ENCODE data around the gene GPR137C.

The GPR137C gene

GRCh38 chr14:52552063-52552988, at the start of gene GPR137C, which contains the start of gene TXNDC16:
Gene GPR137C, plus strand, starts transcription at chr14:52552836. Its CDS starts 312 bp downstream, at chr14:52553148.
Gene TXNDC16, minus strand, starts transcription at chr14:52552505. Its CDS starts 8,948 bp downstream, at chr14:52543557.
- H3K36me3 Mint-ChIP-seq = peaks cover 16% of the 10 kb centered on the region
- peak within 1 kb of the TSS; percentile 89 for H3K27ac Mint-ChIP-seq
- H3K9me3 Mint-ChIP-seq = no peaks in the 10 kb centered on the region
- peak; percentile 100 for DNase-seq
- CTCF ChIA-PET = interaction anchor here (1.0 to 1.5 kb wide), 4 partner anchors 9 to 252 kb away, joined by 3 to 4 read pairs (median 3); no protein-coding TSS in a partner anchor
- peaks cover 9% of the 10 kb centered on the region for H3K27me3 Mint-ChIP-seq
- H3K4me3 Mint-ChIP-seq = peak within 1 kb of the TSS; percentile 92
- peaks cover 39% of the 10 kb centered on the region for H3K4me1 Mint-ChIP-seq

GRCh38 chr14:52513249-52513648, 39.4 kb upstream of the GPR137C start:
- Mint-ChIP-seq H3K36me3 (peaks cover 12% of the 10 kb centered on the region), H3K9me3 (peaks cover under 1% of the 10 kb centered on the region), H3K4me1 (no peaks in the 10 kb centered on the region), H3K27ac (no peak overlapping the region), H3K27me3 (no peaks in the 10 kb centered on the region), H3K4me3 (no peak overlapping the region)
- CTCF ChIA-PET = no interaction called here
- DNase-seq = no peak

- H3K4me3 Mint-ChIP-seq = no peak overlapping the region
- H3K36me3 Mint-ChIP-seq = peaks cover 4% of the 10 kb centered on the region
- CTCF ChIA-PET = no interaction called here
- DNase-seq = no peak
- H3K4me1 Mint-ChIP-seq = no peaks in the 10 kb centered on the region
- H3K27me3 Mint-ChIP-seq = no peaks in the 10 kb centered on the region
- H3K9me3 Mint-ChIP-seq = no peaks in the 10 kb centered on the region
- no peak overlapping the region for H3K27ac Mint-ChIP-seq
Observed at GRCh38 chr14:52514046-52514811, 38.4 kb upstream of the GPR137C start.

DNA sequence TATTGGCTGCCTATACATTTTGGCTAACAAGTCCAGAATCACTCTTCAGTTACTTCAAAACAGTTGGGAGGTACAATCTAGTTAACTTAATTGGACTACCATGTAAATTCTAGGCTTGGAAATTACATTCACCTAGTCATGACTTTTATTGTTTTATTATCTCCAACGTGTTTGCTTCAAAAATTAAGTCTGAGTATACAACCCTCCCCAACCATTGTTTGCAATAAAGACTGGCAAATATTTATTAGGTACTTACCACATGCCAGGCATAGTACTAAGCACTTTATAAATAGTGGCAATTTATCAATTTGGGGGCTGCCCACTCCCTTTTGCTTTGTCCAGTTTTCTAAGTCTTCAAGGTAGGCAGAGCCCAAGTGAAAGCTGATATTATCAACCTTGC, 30.6 kb upstream of the GPR137C start:
- no peak overlapping the region for H3K27ac Mint-ChIP-seq
- H3K27me3 Mint-ChIP-seq = no peaks in the 10 kb centered on the region
- H3K4me3 Mint-ChIP-seq = no peak overlapping the region
- DNase-seq = no peak
- H3K4me1 Mint-ChIP-seq = no peaks in the 10 kb centered on the region
- CTCF ChIA-PET = no interaction called here
- H3K36me3 Mint-ChIP-seq = peaks cover 14% of the 10 kb centered on the region
- no peaks in the 10 kb centered on the region for H3K9me3 Mint-ChIP-seq

DNA sequence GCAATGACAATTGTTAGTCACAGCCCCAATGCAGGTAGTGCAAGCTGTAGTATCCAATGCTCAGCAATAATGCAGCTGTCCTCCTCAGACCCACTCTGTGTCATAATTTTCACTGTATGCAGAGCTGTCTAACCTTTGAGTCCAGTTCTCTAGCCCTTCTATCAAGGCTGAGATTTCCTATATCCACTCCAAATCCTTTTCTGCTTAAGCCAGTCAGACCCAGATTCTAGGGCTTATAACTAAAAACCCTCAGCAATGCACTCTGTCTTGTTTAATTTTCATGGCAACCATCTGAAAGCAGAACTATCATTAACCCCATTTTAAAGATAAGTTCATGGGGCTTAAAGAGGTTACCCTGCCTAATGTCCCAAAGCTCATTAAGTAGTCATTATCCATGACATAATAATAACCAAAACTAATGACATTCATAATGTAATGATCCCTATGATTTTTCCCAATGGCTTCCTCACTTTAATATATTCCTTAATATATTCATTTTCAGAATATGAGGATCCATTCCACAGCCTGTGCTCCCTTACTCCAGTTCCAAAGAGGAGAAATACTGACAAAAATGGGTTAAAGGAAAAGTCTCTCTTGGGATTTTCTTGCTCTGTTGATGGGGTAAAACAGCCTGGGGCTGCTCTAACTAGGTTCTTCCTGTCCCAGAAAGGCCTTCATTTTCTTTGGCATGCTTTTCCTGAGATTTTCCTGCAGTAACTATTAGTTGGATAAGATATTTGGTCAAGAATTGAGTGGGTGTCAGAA, 29.9 kb upstream of the GPR137C start:
- H3K27ac Mint-ChIP-seq = no peak overlapping the region
- no peaks in the 10 kb centered on the region for H3K27me3 Mint-ChIP-seq
- peaks cover 18% of the 10 kb centered on the region for H3K36me3 Mint-ChIP-seq
- CTCF ChIA-PET = no interaction called here
- no peaks in the 10 kb centered on the region for H3K4me1 Mint-ChIP-seq
- no peak for DNase-seq
- no peak overlapping the region for H3K4me3 Mint-ChIP-seq
- H3K9me3 Mint-ChIP-seq = no peaks in the 10 kb centered on the region

DNA sequence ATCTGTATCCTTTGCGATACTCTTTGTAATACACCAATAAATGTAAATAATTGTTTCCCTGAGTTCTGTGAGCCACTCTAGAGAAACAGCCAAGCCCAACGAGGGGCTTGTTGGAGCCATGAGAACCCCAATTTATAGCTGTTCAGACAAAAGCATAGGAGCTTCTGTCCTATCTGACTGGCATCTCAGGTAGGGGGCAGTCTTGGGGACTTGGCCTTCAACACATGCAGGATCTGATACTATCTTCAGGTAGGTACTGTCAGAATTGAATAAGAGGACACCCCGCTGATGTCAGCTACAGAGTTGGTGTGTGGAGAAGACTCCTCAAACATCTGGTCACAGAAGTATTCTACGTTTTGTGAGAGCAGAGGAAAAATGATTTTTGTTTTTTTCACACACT, 25.6 kb upstream of the GPR137C start:
- Mint-ChIP-seq H3K27ac (no peak overlapping the region), H3K36me3 (peaks cover 14% of the 10 kb centered on the region)

GRCh38 chr14:52531481-52531880, 21.2 kb upstream of the GPR137C start:
- peaks cover 38% of the 10 kb centered on the region for H3K36me3 Mint-ChIP-seq
- H3K27me3 Mint-ChIP-seq = no peaks in the 10 kb centered on the region
- H3K4me3 Mint-ChIP-seq = no peak overlapping the region
- no peaks in the 10 kb centered on the region for H3K4me1 Mint-ChIP-seq
- H3K27ac Mint-ChIP-seq = no peak overlapping the region
- CTCF ChIA-PET = no interaction called here
- H3K9me3 Mint-ChIP-seq = peaks cover 3% of the 10 kb centered on the region
- no peak for DNase-seq

More for the DNA sequence above, 25.6 kb upstream of the GPR137C start:
- no peaks in the 10 kb centered on the region for H3K27me3 Mint-ChIP-seq
- peaks cover 3% of the 10 kb centered on the region for H3K9me3 Mint-ChIP-seq
- H3K4me1 Mint-ChIP-seq = no peaks in the 10 kb centered on the region
- H3K4me3 Mint-ChIP-seq = no peak overlapping the region
- no peak for DNase-seq
- CTCF ChIA-PET = no interaction called here

- H3K36me3 Mint-ChIP-seq = peaks cover 60% of the 10 kb centered on the region
- no peaks in the 10 kb centered on the region for H3K9me3 Mint-ChIP-seq
- peaks cover 9% of the 10 kb centered on the region for H3K4me1 Mint-ChIP-seq
- no peak overlapping the region for H3K4me3 Mint-ChIP-seq
- no peak for DNase-seq
- H3K27ac Mint-ChIP-seq = no peak overlapping the region
- CTCF ChIA-PET = no interaction called here
- no peaks in the 10 kb centered on the region for H3K27me3 Mint-ChIP-seq
Observed at GRCh38 chr14:52536269-52536668, 16.4 kb upstream of the GPR137C start.

DNA sequence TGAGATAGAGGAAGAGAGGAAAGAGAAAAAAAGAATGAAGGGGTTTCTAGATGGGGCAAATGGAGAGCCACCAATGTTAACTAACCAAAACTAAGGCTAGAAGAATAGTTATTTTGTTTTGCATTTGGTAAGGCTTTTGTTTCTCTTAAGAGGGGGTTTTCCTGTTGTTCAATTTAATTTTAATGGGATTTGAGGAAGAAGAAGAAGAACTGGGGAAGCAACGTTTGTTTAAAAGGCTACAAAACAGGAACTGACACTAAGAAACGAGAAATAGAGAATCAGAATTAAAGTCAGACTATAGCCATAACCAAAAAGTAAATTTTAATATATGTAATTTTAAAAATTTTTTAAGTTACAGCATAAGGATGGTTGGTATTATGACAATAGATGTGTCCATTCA, 14.0 kb upstream of the GPR137C start:
- CTCF ChIA-PET = interaction anchor here (1.0 kb wide), 1 partner anchor 14 kb away, joined by 3 read pairs; the partner anchor contains the start of genes GPR137C and TXNDC16

DNA sequence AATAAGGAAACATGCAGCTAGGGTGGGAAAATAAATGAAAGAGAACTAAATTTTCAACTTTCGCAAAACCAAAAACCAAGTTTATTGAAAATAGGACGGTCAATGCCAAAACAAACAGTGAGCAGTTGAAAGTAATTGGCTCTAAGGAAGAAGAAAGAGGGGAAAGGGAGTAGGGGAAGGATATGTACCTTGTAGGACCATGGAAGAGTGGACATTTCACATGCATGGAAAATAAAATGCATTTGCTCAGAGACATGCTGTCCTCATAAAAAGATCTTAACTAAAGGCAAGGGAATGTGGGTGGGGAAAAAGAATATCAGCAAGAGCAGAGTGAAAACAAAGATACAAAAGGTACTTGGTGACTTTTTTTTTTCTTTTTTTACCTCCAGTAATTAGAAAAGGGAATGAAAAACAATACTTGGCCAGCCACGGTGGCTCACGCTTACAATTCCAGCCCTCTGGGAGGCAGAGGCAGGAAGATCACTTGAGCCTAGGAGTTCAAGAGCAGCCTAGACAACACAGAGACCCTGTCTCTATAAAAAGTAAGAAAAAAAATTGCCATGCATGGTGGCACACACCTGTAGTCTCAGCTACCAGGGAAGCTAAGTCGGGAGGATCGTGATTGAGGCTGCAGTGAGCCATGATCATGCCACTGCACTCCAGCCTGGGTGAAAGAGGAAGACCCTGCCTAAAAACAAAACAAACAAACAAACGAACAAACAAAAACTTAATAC, 6.9 kb upstream of the GPR137C start:
- DNase-seq = no peak
- Mint-ChIP-seq H3K4me3 (no peak overlapping the region), H3K27ac (no peak overlapping the region), H3K36me3 (peaks cover 28% of the 10 kb centered on the region), H3K4me1 (peaks cover 20% of the 10 kb centered on the region), H3K9me3 (no peaks in the 10 kb centered on the region), H3K27me3 (no peaks in the 10 kb centered on the region)
- CTCF ChIA-PET = no interaction called here

More for the DNA sequence above, 14.0 kb upstream of the GPR137C start:
- Mint-ChIP-seq H3K27ac (no peak overlapping the region), H3K4me3 (no peak overlapping the region), H3K9me3 (no peaks in the 10 kb centered on the region), H3K4me1 (peaks cover 9% of the 10 kb centered on the region), H3K27me3 (no peaks in the 10 kb centered on the region), H3K36me3 (peaks cover 59% of the 10 kb centered on the region)
- DNase-seq = no peak

DNA sequence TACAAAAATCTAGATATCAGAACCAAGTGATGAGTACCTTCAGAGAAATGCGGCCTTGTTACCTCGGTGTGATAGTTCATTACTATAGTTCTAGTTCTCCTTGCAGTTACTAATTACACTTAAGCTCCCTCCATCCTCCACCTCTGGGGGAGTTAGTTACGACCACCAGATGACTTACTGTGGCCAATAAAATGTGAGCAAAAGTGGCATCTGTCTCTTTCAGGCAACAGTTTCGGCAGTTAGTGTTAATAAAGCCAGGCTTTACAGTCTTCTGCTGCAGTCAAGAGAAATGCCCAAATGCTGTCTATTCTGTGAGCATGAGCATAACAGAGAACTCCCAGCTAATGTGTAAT, 6.3 kb upstream of the GPR137C start:
- Mint-ChIP-seq H3K27ac (no peak overlapping the region), H3K9me3 (no peaks in the 10 kb centered on the region), H3K4me3 (no peak overlapping the region), H3K36me3 (peaks cover 23% of the 10 kb centered on the region), H3K27me3 (no peaks in the 10 kb centered on the region), H3K4me1 (peaks cover 25% of the 10 kb centered on the region)
- DNase-seq = no peak
- CTCF ChIA-PET = no interaction called here

- DNase-seq = no peak
- no peaks in the 10 kb centered on the region for H3K27me3 Mint-ChIP-seq
- no peaks in the 10 kb centered on the region for H3K9me3 Mint-ChIP-seq
- CTCF ChIA-PET = no interaction called here
- peaks cover 23% of the 10 kb centered on the region for H3K36me3 Mint-ChIP-seq
- no peak overlapping the region for H3K27ac Mint-ChIP-seq
- H3K4me3 Mint-ChIP-seq = no peak overlapping the region
- peaks cover 31% of the 10 kb centered on the region for H3K4me1 Mint-ChIP-seq
Observed at GRCh38 chr14:52547027-52547426, 5.6 kb upstream of the GPR137C start.

- no peak overlapping the region for H3K4me3 Mint-ChIP-seq
- CTCF ChIA-PET = no interaction called here
Observed at GRCh38 chr14:52547526-52547925, 5.1 kb upstream of the GPR137C start.

More at GRCh38 chr14:52547526-52547925, 5.1 kb upstream of the GPR137C start:
- H3K36me3 Mint-ChIP-seq = peaks cover 22% of the 10 kb centered on the region
- peaks cover 31% of the 10 kb centered on the region for H3K4me1 Mint-ChIP-seq
- DNase-seq = no peak
- no peaks in the 10 kb centered on the region for H3K27me3 Mint-ChIP-seq
- H3K9me3 Mint-ChIP-seq = no peaks in the 10 kb centered on the region
- no peak overlapping the region for H3K27ac Mint-ChIP-seq
